Measurements from ENCODE around the gene JAK1. TPM values are rescaled to one million over a fixed set of nuclear protein-coding genes. Genes with fewer than 3 reads are reported as not detected.

Gene JAK1
- total RNA-seq, 1 donor from 2014 or later: 55.8 TPM

DNA sequence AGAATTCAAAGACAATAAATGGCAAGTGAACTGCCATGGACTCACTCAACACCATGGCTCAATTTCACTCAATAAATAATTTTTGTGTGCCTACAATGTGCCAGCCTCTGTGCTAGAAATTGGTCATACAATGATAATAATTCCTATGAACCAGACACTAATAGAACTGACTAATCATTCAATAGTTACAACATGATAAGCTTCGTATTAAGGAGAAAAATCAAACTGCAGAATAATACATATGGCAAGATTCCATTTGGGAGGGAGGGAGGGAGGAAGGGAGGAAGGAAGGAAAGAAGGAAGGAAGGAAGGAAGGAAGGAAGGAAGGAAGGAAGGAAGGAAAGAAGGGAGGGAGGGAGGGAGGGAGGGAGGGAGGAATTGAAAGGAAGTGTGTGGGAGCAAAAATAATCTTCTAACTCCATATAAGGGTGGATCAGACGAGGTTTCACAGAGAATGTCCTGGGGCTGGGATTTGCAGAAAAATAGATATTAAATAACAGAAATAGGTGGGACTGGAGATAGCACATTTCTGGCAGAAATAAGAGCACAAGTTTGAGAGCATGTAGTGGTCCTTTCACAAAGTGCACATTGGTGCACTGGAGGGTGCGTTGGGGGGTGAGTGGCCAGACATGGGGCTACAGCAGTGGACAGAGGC, 52.9 kb downstream of the JAK1 start:
- TF ChIP-seq, protein P1, sequence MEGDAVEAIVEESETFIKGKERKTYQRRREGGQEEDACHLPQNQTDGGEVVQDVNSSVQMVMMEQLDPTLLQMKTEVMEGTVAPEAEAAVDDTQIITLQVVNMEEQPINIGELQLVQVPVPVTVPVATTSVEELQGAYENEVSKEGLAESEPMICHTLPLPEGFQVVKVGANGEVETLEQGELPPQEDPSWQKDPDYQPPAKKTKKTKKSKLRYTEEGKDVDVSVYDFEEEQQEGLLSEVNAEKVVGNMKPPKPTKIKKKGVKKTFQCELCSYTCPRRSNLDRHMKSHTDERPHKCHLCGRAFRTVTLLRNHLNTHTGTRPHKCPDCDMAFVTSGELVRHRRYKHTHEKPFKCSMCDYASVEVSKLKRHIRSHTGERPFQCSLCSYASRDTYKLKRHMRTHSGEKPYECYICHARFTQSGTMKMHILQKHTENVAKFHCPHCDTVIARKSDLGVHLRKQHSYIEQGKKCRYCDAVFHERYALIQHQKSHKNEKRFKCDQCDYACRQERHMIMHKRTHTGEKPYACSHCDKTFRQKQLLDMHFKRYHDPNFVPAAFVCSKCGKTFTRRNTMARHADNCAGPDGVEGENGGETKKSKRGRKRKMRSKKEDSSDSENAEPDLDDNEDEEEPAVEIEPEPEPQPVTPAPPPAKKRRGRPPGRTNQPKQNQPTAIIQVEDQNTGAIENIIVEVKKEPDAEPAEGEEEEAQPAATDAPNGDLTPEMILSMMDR (IDR thresholded peaks at IDR 0.05; ENCODE audit: insufficient read depth, low read length, severe bottlenecking): no peak
- no peak overlapping the region for H3K4me3 ChIP-seq (ENCODE audit: low read depth, low read length)
- no peaks in the 10 kb centered on the region for H3K27me3 ChIP-seq (ENCODE audit: control insufficient read depth, insufficient read depth, low read length)
- H3K36me3 ChIP-seq (ENCODE audit: control insufficient read depth, insufficient read depth, low read length): no peaks in the 10 kb centered on the region
- DNase-seq (ENCODE audit: low read depth): no peak
- no peak for FAIRE-seq

DNA sequence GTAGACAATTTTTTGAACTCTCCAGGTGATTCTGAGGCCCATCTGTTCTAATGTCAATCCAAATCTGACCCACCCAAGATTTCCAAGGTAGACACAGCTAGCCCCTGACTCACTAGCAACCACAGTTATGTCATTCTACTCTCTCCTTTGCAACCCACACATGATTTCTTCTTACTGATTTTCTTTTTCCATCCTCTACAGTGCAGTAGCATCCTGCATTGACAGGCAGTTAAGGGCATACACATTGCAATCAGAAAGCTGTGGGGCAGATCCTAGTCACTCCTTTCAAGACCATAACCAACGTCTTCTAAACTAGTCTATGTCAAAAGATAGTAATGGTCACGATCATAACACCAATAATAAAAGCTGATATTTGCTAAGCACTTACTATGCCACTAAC, 54.2 kb downstream of the JAK1 start:
- TF ChIP-seq, protein P1 (IDR thresholded peaks at IDR 0.05; ENCODE audit: insufficient read depth, low read length, severe bottlenecking): no peak
- DNase-seq (ENCODE audit: low read depth) (no peak), FAIRE-seq (no peak)
- no peaks in the 10 kb centered on the region for H3K27me3 ChIP-seq (ENCODE audit: control insufficient read depth, insufficient read depth, low read length)
- no peak overlapping the region for H3K4me3 ChIP-seq (ENCODE audit: low read depth, low read length)
- H3K36me3 ChIP-seq (ENCODE audit: control insufficient read depth, insufficient read depth, low read length): no peaks in the 10 kb centered on the region

DNA sequence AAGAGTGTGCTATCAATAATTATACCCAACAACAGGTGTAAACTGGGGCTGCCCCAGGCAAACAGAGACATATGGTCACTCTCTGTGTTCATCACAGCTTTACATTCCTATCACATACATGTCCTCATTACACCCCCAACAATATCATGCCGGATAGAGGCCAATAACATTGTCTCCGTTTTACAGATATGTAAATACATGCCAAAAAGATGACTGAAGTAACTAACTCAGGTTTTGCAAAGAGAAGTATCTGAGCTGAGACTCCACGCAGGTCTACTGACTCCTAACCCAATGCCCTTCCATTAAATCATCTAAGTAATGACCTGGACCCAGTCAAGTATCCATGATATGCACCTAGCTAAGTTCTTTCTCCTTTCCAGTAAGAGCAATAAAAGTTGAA, 55.0 kb downstream of the JAK1 start:
- H3K27me3 ChIP-seq (ENCODE audit: control insufficient read depth, insufficient read depth, low read length): no peaks in the 10 kb centered on the region
- FAIRE-seq (no peak), DNase-seq (ENCODE audit: low read depth) (no peak)
- TF ChIP-seq, protein P1 (IDR thresholded peaks at IDR 0.05; ENCODE audit: insufficient read depth, low read length, severe bottlenecking): no peak
- no peak overlapping the region for H3K4me3 ChIP-seq (ENCODE audit: low read depth, low read length)
- no peaks in the 10 kb centered on the region for H3K36me3 ChIP-seq (ENCODE audit: control insufficient read depth, insufficient read depth, low read length)

DNA sequence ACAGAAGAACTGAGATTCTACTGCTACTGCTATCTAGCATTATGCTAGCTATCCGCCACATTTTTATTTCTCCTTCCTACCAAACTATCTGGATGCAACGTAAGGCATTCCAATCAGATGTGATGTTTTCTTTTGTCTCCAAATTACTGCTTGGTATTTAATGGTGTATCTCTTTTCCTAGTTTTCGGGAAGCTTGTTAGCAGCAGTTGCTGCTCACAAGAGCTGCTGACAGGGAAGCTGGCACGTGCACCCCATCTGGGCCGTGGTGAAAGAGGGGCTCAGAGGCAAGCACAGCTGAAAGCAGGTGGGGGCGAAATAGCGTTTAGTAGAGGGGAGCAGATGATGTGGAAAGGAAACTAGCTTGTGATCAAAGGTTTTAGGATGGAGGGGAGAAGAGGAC, 57.3 kb downstream of the JAK1 start:
- TF ChIP-seq, protein P1 (IDR thresholded peaks at IDR 0.05; ENCODE audit: insufficient read depth, low read length, severe bottlenecking): no peak
- no peak overlapping the region for H3K4me3 ChIP-seq (ENCODE audit: low read depth, low read length)
- no peak for FAIRE-seq
- no peaks in the 10 kb centered on the region for H3K27me3 ChIP-seq (ENCODE audit: control insufficient read depth, insufficient read depth, low read length)
- H3K36me3 ChIP-seq (ENCODE audit: control insufficient read depth, insufficient read depth, low read length): no peaks in the 10 kb centered on the region
- DNase-seq (ENCODE audit: low read depth): no peak

DNA sequence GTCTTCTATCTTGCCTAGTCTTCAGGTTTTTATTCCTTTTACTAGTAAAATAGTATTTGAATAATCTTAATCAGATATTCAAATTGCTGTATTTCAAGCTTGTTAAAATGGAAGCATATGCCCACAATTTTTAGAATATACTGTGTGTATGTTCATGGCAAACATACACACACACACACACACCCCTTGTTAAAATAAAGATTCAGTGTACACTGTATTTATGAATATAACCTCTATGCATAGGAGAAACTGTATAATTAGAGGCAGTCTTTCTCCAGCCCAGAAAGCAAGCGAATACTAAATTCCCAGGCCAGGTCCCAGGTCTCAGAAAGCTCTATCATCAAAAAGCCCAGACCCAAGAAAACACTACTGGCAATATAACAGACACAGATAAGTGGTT, 57.8 kb downstream of the JAK1 start:
- no peak for FAIRE-seq

More for the DNA sequence above, 57.8 kb downstream of the JAK1 start:
- DNase-seq (ENCODE audit: low read depth): no peak
- H3K27me3 ChIP-seq (ENCODE audit: control insufficient read depth, insufficient read depth, low read length): no peaks in the 10 kb centered on the region
- no peaks in the 10 kb centered on the region for H3K36me3 ChIP-seq (ENCODE audit: control insufficient read depth, insufficient read depth, low read length)
- H3K4me3 ChIP-seq (ENCODE audit: low read depth, low read length): no peak overlapping the region
- TF ChIP-seq, protein P1 (IDR thresholded peaks at IDR 0.05; ENCODE audit: insufficient read depth, low read length, severe bottlenecking): no peak

All from bronchial epithelial cell (primary cell).